ENCODE data around the gene NRXN3.

DNA sequence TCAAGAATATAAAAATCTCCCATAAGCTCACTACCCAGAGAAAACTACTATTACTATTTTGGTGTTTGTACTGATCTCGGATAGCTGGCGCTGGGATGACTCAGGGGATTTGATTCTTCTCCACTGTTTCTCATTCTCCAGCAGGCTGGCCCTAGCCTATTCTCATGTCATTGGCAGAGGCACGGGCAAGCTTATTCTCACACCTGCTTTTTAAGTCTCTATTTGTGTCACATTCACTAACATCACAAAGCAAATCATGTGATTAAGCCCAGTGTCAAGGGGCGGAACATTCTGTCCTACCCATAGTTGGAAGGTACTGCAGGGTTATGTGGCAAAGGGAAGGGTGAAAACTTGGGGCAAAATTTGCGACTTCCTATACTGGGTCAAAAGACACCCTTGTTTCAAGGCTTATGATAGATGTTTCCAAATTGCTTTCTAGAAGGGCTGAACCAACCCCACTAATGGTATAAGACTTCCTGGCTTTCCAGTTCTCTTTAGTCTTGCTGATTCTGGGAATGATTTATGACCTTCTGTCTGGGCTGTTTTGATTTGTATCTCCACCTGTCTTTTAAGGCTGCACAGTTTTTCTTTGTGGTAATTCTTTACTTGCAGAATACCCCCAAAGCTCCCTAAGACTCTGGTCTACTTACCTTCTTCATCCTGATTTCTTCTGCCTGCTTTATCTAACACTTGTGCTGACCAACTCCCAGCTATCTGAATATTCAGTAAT, 406.4 kb downstream of the NRXN3 start:
- TF ChIP-seq, protein P1, sequence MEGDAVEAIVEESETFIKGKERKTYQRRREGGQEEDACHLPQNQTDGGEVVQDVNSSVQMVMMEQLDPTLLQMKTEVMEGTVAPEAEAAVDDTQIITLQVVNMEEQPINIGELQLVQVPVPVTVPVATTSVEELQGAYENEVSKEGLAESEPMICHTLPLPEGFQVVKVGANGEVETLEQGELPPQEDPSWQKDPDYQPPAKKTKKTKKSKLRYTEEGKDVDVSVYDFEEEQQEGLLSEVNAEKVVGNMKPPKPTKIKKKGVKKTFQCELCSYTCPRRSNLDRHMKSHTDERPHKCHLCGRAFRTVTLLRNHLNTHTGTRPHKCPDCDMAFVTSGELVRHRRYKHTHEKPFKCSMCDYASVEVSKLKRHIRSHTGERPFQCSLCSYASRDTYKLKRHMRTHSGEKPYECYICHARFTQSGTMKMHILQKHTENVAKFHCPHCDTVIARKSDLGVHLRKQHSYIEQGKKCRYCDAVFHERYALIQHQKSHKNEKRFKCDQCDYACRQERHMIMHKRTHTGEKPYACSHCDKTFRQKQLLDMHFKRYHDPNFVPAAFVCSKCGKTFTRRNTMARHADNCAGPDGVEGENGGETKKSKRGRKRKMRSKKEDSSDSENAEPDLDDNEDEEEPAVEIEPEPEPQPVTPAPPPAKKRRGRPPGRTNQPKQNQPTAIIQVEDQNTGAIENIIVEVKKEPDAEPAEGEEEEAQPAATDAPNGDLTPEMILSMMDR (IDR thresholded peaks at IDR 0.05): no peak
- TF ChIP-seq POLR2A (IDR thresholded peaks at IDR 0.05): no peak

Measured in heart left ventricle (tissue), 13 donors.